Lower leg skin (tissue), 3 donors: ENCODE results near the gene ACLY.

Experiments used
- CTCF ChIP-seq, 3 donors: fragments of 450-650 bp; IDR thresholded peaks; one replicate each; pipeline ENCODE4 v1.5.1; 2016; ENCODE audit warnings: antibody characterized with exemption in 3 of 3, mild to moderate bottlenecking in 3 of 3, moderate library complexity in 2 of 3
- POLR2A ChIP-seq, 2 donors: fragments of 450-650 bp; IDR thresholded peaks; one replicate each; pipeline ENCODE4 v1.6.1; 2016 to 2017; ENCODE audit warnings: antibody characterized with exemption in 2 of 2, mild to moderate bottlenecking in 1 of 2, moderate library complexity in 1 of 2

- no peak for TF ChIP-seq CTCF (IDR thresholded peaks at IDR 0.05)
- no peak for TF ChIP-seq POLR2A (IDR thresholded peaks at IDR 0.05)
These were observed 1.6 kb downstream of the ACLY start for GRCh38 chr17:41917192-41917591.
